ENCODE data around the gene IFI35. TPM values are rescaled to one million over a fixed set of nuclear protein-coding genes. Genes with fewer than 3 reads are reported as not detected.

Gene IFI35
- total RNA-seq, 4 donors from 2014 or later: 5.9 to 24.4 (median 13.6) TPM

- H3K36me3 ChIP-seq: peaks cover 0 to 12% (median 4%) of the 10 kb centered on the region in 3 donors
- no peaks in the 10 kb centered on the region for H3K27me3 ChIP-seq
- 0 to 2% methylated on average over 15 to 22 of the region's 67 CpGs for WGBS, 2 donors
- H3K27ac ChIP-seq: peak overlapping the region; percentile 82 to 95 (median 87)
- TF ChIP-seq POLR2A (IDR thresholded peaks at IDR 0.05): no peak
- TF ChIP-seq, protein P1, sequence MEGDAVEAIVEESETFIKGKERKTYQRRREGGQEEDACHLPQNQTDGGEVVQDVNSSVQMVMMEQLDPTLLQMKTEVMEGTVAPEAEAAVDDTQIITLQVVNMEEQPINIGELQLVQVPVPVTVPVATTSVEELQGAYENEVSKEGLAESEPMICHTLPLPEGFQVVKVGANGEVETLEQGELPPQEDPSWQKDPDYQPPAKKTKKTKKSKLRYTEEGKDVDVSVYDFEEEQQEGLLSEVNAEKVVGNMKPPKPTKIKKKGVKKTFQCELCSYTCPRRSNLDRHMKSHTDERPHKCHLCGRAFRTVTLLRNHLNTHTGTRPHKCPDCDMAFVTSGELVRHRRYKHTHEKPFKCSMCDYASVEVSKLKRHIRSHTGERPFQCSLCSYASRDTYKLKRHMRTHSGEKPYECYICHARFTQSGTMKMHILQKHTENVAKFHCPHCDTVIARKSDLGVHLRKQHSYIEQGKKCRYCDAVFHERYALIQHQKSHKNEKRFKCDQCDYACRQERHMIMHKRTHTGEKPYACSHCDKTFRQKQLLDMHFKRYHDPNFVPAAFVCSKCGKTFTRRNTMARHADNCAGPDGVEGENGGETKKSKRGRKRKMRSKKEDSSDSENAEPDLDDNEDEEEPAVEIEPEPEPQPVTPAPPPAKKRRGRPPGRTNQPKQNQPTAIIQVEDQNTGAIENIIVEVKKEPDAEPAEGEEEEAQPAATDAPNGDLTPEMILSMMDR (IDR thresholded peaks at IDR 0.05): peak in 3 of 6 experiments; percentile 12 to 46 (median 19)
- H3K4me3 ChIP-seq: peak overlapping the region; percentile 70 to 97 (median 88)
- no peaks in the 10 kb centered on the region for H3K9me3 ChIP-seq
- peaks cover 9 to 49% (median 19%) of the 10 kb centered on the region in 3 donors for H3K4me1 ChIP-seq
- intact Hi-C loops (cut with DNase I): no loop called here
- DNase-seq: no peak
Observed at GRCh38 chr17:42980766-42981397, 25.7 kb upstream of the IFI35 start.

DNA sequence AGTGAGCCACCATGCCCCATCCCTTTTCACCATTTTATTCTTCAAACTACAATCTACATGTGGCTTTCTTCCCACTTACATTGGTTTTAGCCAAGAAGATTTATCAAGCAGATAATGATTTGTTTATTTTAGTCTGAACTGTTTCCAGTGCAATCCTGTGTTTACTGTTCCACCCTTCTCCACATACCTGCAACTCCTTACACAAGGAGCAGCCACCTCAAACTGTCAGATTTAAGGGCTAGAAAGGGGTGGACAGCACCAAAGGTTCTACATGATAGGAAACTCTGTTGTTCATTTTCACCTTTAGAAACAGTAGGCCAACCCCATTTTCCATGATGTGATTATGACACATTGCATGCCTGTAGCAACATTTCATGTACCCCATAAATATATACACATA, 24.3 kb upstream of the IFI35 start:
- TF ChIP-seq POLR2A (IDR thresholded peaks at IDR 0.05): no peak
- TF ChIP-seq, protein P1 (IDR thresholded peaks at IDR 0.05): no peak
- intact Hi-C loops (cut with DNase I): no loop called here
- DNase-seq: no peak
- Histone ChIP-seq H3K4me1 (peaks cover 9 to 49% (median 19%) of the 10 kb centered on the region in 3 donors), H3K27me3 (no peaks in the 10 kb centered on the region), H3K9me3 (no peaks in the 10 kb centered on the region), H3K4me3 (no peak overlapping the region), H3K27ac (no peak overlapping the region), H3K36me3 (peaks cover 0 to 26% (median 6%) of the 10 kb centered on the region in 3 donors)

DNA sequence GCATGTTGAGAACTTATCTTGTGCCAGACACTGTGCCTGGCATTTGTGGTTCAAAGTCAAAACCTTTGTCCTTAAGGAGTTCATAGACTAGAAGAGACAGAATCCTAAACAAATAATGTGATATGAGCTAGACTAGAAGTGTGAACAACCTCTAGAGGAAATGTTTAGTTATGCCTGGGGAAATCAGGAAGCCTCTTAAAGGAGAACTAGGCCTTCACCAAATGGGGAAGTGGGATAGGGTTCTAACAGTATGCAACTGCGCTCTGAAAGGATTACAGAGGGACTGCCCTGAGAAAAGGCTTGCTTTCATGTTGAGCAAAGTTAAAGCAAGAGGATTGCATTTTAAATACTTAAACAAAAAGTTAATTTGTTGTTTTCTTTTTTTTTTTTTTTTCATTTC, 21.4 kb upstream of the IFI35 start:
- H3K27ac ChIP-seq: peak overlapping the region in 1 of 4 donors; percentile 31
- intact Hi-C loops (cut with DNase I): no loop called here
- H3K4me3 ChIP-seq: no peak overlapping the region
- peaks cover 13 to 56% (median 27%) of the 10 kb centered on the region in 3 donors for H3K36me3 ChIP-seq
- no peaks in the 10 kb centered on the region for H3K27me3 ChIP-seq
- no peak for DNase-seq
- H3K4me1 ChIP-seq: peaks cover 6 to 36% (median 11%) of the 10 kb centered on the region in 3 donors
- 0 to 64% methylated on average over 1 of the region's 1 CpG for WGBS, 2 donors
- H3K9me3 ChIP-seq: no peaks in the 10 kb centered on the region
- TF ChIP-seq, protein P1 (IDR thresholded peaks at IDR 0.05): no peak
- TF ChIP-seq POLR2A (IDR thresholded peaks at IDR 0.05): no peak

DNA sequence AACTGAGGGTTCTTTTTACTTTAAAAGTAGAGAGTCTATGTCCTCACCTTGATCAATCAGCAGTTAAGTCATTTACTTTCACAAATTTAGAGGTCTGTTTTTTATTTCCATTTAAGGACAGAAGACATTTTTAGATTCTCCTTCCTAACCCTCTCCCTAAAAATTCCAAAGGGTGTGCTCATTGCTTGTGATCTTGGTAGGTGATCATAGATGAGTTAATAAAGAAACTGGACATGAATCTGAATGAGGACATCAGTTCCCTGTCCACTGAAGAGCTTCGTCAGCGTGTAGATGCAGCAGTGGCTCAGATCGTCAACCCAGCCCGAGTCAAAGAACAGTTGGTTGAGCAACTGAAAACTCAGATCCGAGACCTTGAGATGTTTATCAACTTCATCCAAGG, 17.4 kb upstream of the IFI35 start:
- Histone ChIP-seq H3K27ac (no peak overlapping the region), H3K4me1 (peaks cover 0 to 9% (median 0%) of the 10 kb centered on the region in 3 donors), H3K36me3 (peaks cover 30 to 95% (median 51%) of the 10 kb centered on the region in 3 donors), H3K9me3 (no peaks in the 10 kb centered on the region), H3K4me3 (no peak overlapping the region), H3K27me3 (no peaks in the 10 kb centered on the region)
- DNase-seq: no peak
- WGBS, 2 donors: 89 to 91% methylated on average over 5 of the region's 5 CpGs
- TF ChIP-seq, protein P1 (IDR thresholded peaks at IDR 0.05): no peak
- TF ChIP-seq POLR2A (IDR thresholded peaks at IDR 0.05): no peak
- intact Hi-C loops (cut with DNase I): no loop called here

DNA sequence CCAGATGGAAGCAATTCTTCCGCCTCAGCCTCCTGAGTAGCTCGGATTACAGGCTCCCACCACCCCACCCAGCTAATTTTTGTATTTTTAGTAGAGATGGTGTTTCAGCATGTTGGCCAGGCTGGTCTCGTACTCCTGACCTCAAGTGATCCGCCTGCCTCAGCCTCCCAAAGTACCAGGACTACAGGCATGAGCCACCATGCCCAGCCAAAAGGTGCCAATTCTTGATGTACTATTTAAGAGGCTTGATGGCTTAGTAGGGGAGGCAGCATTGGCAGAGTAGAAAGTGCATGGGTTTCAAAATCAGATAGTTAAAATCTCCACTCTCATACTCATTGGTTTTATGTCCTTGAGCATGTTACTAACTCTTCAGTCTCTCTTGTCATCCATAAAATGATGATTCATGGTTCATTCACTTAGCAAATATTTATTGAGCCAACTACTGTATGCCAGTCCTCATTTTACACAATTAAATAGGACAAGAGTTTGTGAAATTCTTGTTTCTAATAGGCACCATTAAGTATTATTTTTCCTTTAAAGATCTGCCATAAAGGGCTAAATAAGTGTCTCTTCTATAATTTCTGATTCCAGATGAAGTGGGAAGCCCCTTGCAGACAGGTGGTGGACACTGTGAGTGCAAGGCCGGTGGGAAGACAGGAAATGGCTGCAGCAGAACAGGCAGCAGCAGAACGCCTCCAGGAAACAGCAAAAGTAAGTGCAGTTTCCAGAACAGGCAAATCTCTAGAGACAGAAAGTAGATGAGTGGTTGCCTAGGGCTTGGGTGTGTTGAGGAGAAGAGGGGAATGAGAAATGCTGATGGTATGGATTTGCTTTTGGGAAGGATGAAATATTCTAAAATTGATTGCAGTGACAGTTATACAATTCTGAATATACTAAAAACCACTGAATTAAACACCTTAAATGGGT, 16.6 kb upstream of the IFI35 start:
- Histone ChIP-seq H3K36me3 (peaks cover 30 to 97% (median 49%) of the 10 kb centered on the region in 3 donors), H3K4me1 (peaks cover 0 to 2% (median 0%) of the 10 kb centered on the region in 3 donors), H3K4me3 (no peak overlapping the region), H3K27me3 (no peaks in the 10 kb centered on the region), H3K9me3 (no peaks in the 10 kb centered on the region), H3K27ac (no peak overlapping the region)
- TF ChIP-seq, protein P1 (IDR thresholded peaks at IDR 0.05): no peak
- no peak for TF ChIP-seq POLR2A (IDR thresholded peaks at IDR 0.05)
- 45 to 64% methylated on average over 4 to 6 of the region's 6 CpGs for WGBS, 2 donors
- intact Hi-C loops (cut with DNase I): no loop called here
- no peak for DNase-seq
